ENCODE measurements around the gene SDHA. TPM values are rescaled to one million over a fixed set of nuclear protein-coding genes. Genes with fewer than 3 reads are reported as not detected.

SDHA gene
- total RNA-seq, 1 experiment from 2014 or later = 134 TPM

DNA sequence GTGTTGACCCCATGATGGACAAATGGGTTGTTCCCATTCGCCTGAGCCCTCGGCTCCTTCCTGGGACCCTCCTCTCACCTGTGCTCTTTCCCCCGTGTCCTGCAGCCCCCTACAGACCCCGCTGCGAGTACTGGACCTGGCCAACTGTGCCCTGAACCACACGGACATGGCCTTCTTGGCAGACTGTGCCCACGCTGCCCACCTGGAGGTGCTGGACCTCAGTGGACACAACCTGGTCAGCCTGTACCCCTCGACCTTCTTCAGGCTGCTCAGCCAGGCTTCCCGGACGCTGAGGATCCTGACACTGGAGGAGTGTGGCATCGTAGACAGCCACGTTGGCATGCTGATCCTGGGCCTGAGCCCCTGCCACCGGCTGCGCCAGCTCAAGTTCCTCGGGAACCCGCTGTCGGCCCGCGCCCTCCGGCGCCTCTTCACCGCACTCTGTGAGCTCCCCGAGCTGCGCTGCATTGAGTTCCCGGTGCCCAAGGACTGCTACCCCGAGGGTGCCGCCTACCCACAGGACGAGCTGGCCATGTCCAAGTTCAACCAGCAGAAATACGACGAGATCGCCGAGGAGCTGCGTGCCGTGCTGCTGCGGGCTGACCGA lies 23.4 kb upstream of the SDHA start:
- DNase-seq (ENCODE audit: low read depth, low spot score) (no peak), ATAC-seq (no peak)
- no TSS peak for BruUV-seq (replicated peaks)
- H3K79me2 ChIP-seq (ENCODE audit: insufficient read depth, low read length) = no peaks in the 10 kb centered on the region
- H2AFZ ChIP-seq (ENCODE audit: low read depth, low read length, poor library complexity, severe bottlenecking) = no peak overlapping the region
- no peak overlapping the region for H3K4me2 ChIP-seq (ENCODE audit: low read length)
- H3K36me3 ChIP-seq (ENCODE audit: control insufficient read depth in 1 of 2, insufficient read depth in 2 of 2, low read length in 2 of 2) = no peaks in the 10 kb centered on the region
- no peaks in the 10 kb centered on the region for H3K9me2 ChIP-seq (ENCODE audit: insufficient read depth)
- H3K27me3 ChIP-seq (ENCODE audit: insufficient read depth, low read length) = no peaks in the 10 kb centered on the region
- no peak overlapping the region for H3K27ac ChIP-seq (ENCODE audit: low read depth, low read length)
- TF ChIP-seq JUND (IDR thresholded peaks at IDR 0.05) (no peak), CBX3 (IDR thresholded peaks at IDR 0.05; ENCODE audit: low read depth) (no peak), EZH2phosphoT487 (IDR thresholded peaks at IDR 0.05; ENCODE audit: borderline replicate concordance) (no peak), ZFX (IDR thresholded peaks at IDR 0.05) (no peak), POLR2AphosphoS5 (IDR thresholded peaks at IDR 0.05; ENCODE audit: low read depth, low read length) (no peak), POLR2A (IDR thresholded peaks at IDR 0.05; ENCODE audit: borderline replicate concordance, extremely low read depth, insufficient read depth, insufficient read length) (no peak), CTCF (IDR thresholded peaks at IDR 0.05 in 2 of 3, conservative IDR thresholded peaks at IDR 0.05 in 1 of 3; ENCODE audit: borderline replicate concordance in 1 of 3, insufficient read depth in 1 of 3, low read depth in 2 of 3, low read length in 2 of 3) (no peak), FOSL1 (IDR thresholded peaks at IDR 0.05; ENCODE audit: low read depth) (no peak), SRF (IDR thresholded peaks at IDR 0.05; ENCODE audit: low read depth) (no peak), ELF1 (IDR thresholded peaks at IDR 0.05; ENCODE audit: borderline replicate concordance, low read depth) (no peak), EZH2 (IDR thresholded peaks at IDR 0.05) (no peak), TCF7L2 (IDR thresholded peaks at IDR 0.05; ENCODE audit: borderline replicate concordance, extremely low read depth, insufficient read depth, insufficient read length) (no peak)
- TF ChIP-seq, protein P1, sequence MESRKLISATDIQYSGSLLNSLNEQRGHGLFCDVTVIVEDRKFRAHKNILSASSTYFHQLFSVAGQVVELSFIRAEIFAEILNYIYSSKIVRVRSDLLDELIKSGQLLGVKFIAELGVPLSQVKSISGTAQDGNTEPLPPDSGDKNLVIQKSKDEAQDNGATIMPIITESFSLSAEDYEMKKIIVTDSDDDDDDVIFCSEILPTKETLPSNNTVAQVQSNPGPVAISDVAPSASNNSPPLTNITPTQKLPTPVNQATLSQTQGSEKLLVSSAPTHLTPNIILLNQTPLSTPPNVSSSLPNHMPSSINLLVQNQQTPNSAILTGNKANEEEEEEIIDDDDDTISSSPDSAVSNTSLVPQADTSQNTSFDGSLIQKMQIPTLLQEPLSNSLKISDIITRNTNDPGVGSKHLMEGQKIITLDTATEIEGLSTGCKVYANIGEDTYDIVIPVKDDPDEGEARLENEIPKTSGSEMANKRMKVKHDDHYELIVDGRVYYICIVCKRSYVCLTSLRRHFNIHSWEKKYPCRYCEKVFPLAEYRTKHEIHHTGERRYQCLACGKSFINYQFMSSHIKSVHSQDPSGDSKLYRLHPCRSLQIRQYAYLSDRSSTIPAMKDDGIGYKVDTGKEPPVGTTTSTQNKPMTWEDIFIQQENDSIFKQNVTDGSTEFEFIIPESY (IDR thresholded peaks at IDR 0.05; ENCODE audit: extremely low read depth, insufficient replicate concordance, low read length) = no peak
- TF ChIP-seq, protein P2, sequence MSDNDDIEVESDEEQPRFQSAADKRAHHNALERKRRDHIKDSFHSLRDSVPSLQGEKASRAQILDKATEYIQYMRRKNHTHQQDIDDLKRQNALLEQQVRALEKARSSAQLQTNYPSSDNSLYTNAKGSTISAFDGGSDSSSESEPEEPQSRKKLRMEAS (IDR thresholded peaks at IDR 0.05) = no peak
- TF ChIP-seq, protein P3, sequence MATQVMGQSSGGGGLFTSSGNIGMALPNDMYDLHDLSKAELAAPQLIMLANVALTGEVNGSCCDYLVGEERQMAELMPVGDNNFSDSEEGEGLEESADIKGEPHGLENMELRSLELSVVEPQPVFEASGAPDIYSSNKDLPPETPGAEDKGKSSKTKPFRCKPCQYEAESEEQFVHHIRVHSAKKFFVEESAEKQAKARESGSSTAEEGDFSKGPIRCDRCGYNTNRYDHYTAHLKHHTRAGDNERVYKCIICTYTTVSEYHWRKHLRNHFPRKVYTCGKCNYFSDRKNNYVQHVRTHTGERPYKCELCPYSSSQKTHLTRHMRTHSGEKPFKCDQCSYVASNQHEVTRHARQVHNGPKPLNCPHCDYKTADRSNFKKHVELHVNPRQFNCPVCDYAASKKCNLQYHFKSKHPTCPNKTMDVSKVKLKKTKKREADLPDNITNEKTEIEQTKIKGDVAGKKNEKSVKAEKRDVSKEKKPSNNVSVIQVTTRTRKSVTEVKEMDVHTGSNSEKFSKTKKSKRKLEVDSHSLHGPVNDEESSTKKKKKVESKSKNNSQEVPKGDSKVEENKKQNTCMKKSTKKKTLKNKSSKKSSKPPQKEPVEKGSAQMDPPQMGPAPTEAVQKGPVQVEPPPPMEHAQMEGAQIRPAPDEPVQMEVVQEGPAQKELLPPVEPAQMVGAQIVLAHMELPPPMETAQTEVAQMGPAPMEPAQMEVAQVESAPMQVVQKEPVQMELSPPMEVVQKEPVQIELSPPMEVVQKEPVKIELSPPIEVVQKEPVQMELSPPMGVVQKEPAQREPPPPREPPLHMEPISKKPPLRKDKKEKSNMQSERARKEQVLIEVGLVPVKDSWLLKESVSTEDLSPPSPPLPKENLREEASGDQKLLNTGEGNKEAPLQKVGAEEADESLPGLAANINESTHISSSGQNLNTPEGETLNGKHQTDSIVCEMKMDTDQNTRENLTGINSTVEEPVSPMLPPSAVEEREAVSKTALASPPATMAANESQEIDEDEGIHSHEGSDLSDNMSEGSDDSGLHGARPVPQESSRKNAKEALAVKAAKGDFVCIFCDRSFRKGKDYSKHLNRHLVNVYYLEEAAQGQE (IDR thresholded peaks at IDR 0.05; ENCODE audit: low read depth) = no peak
- ChIA-PET CTCF (no interaction called here), RAD21 (ENCODE audit: low non-redundant PET in 1 of 2, low total read pairs in 2 of 2, uncharacterized antibody in 2 of 2, unreplicated experiment in 2 of 2) (no interaction called here), POLR2A (no interaction called here)
- H3K9me3 ChIP-seq (ENCODE audit: control insufficient read depth in 1 of 2, insufficient read depth in 1 of 2, low read depth in 1 of 2, low read length in 2 of 2) = no peaks in the 10 kb centered on the region
- intact Hi-C loops (cut with micrococcal nuclease) = no loop called here
- H3K9ac ChIP-seq (ENCODE audit: low read length) = no peak overlapping the region
- H3K4me3 ChIP-seq (replicated peaks in 1 of 2; ENCODE audit: low read depth in 1 of 2, low read length in 2 of 2) = no peak overlapping the region
- H3K4me1 ChIP-seq (ENCODE audit: control insufficient read depth in 1 of 2, insufficient read depth in 2 of 2, low read length in 2 of 2) = no peaks in the 10 kb centered on the region
- H4K20me1 ChIP-seq (ENCODE audit: insufficient read depth) = no peaks in the 10 kb centered on the region

All from HCT116 (cell line).